ENCODE data around the gene APBA2.

The APBA2 gene

GRCh38 chr15:28986108-28986507 lies 100.3 kb downstream of the APBA2 start:
- DNase-seq, result no peak

- DNase-seq, result no peak
Observed at GRCh38 chr15:28986726-28987125, 101.0 kb downstream of the APBA2 start.

GRCh38 chr15:28987337-28987736 lies 101.6 kb downstream of the APBA2 start:
- DNase-seq, result no peak

GRCh38 chr15:28989239-28989830 lies 103.6 kb downstream of the APBA2 start:
- no peak for DNase-seq

- no peak for DNase-seq
Observed at GRCh38 chr15:28989896-28990295, 104.1 kb downstream of the APBA2 start.

- no peak for DNase-seq
Observed at GRCh38 chr15:28990390-28990789, 104.6 kb downstream of the APBA2 start.

- DNase-seq, result no peak
Observed at GRCh38 chr15:28991236-28992171, 105.7 kb downstream of the APBA2 start.

GRCh38 chr15:28992336-28992864 lies 106.6 kb downstream of the APBA2 start:
- no peak for DNase-seq

- peak; percentile 24 to 55 (median 40) for DNase-seq
Observed at GRCh38 chr15:28993051-28993719, 107.4 kb downstream of the APBA2 start.

- DNase-seq, result no peak
Observed at GRCh38 chr15:28993720-28994053, 107.9 kb downstream of the APBA2 start.

GRCh38 chr15:28994142-28994830 lies 108.5 kb downstream of the APBA2 start:
- peak in 1 of 4 experiments; percentile 16 for DNase-seq

- DNase-seq, result peak; percentile 19 to 69 (median 62)
Observed at GRCh38 chr15:28994831-28995596, 109.2 kb downstream of the APBA2 start.

- no peak for DNase-seq
Observed at GRCh38 chr15:28995705-28996104, 109.9 kb downstream of the APBA2 start.

- no peak for DNase-seq
Observed at GRCh38 chr15:28996289-28996688, 110.5 kb downstream of the APBA2 start.

GRCh38 chr15:28996953-28997352 lies 111.2 kb downstream of the APBA2 start:
- DNase-seq, result no peak

GRCh38 chr15:28997791-28998190 lies 112.0 kb downstream of the APBA2 start:
- no peak for DNase-seq

- DNase-seq, result no peak
Observed at GRCh38 chr15:28998511-28998910, 112.7 kb downstream of the APBA2 start.

- DNase-seq, result no peak
Observed at GRCh38 chr15:29003191-29003839, 117.5 kb downstream of the APBA2 start.

- no peak for DNase-seq
Observed at GRCh38 chr15:29003840-29004233, 118.1 kb downstream of the APBA2 start.

- DNase-seq, result no peak
Observed at GRCh38 chr15:29005931-29006330, 120.2 kb downstream of the APBA2 start.

GRCh38 chr15:29008846-29009245 lies 123.1 kb downstream of the APBA2 start:
- no peak for DNase-seq

All from suppressor macrophage (primary cell).